Muscle of arm (tissue), 12 donors: ENCODE results near the gene LARGE1. TPM values are rescaled to one million over a fixed set of nuclear protein-coding genes. Genes with fewer than 3 reads are reported as not detected.

ENCODE experiments used
- DNase-seq: peaks from one replicate; pipeline ENCODE4 v3.0.0-alpha.2; 2013
- polyA plus RNA-seq, 12 donors: library from polyadenylated mRNA; unstranded; fragments of 120-200 nt; gene quantifications; one replicate each; pipeline ENCODE4 v1.2.1, GENCODE V29; 2013; ENCODE audit not compliant: insufficient read length in 12 of 12

LARGE1 gene
- polyA plus RNA-seq, 12 donors = 9.2 to 14.1 (median 10.9) TPM; not detected in 1

DNA sequence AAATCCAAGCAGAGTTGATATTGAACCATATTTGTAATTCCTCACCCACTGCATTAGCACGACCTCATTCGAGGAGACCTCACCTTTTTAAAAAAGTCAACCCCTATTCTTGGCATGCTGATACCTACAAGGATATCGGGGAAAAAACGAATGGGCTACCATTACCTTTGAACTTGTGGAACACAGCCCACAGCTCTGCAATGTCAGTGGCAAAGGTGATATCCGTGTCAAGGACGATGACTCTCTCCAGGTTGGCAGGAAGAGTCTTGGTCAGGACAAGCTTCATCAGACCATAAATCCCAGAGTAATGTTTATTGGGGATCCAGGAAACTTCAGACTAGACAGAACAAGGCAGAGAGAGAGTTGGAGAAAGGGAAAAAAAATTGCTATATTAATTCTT lies 355.6 kb downstream of the LARGE1 start:
- no peak for DNase-seq

GRCh38 chr22:33563220-33563964 lies 356.9 kb downstream of the LARGE1 start:
- DNase-seq = no peak

GRCh38 chr22:33562501-33562900 lies 357.8 kb downstream of the LARGE1 start:
- DNase-seq = no peak

DNA sequence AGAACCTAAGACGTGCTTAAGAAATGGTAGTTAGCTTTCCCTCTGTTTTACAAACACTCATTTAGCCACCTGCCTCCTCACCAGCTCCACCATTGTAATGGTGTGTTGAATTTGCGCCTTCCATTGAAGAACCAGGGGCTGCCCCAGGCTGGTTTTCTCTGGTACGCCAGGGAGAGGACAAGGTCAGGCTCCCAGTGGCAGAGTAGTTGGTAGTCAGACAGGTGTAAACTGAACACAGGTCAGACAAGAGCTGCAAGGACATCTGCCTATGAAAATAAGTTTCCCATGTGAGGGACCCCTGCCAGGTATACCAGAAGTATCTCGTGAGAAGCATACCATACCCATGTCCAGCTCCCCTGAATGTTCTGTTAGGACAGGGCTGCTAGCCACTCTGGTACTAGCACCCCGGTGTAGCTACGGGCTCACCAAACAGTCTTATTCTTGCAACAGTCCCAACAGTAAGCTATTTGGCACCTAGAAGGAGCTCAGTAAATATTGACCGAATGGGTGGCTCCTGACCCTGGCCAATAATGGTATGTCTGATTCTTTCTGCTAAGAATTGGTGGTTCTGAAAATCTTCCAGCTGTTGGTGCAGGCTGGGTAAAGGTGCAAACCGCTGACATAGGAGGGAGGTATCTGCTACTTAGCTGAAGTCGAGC lies 359.0 kb downstream of the LARGE1 start:
- DNase-seq = no peak

DNA sequence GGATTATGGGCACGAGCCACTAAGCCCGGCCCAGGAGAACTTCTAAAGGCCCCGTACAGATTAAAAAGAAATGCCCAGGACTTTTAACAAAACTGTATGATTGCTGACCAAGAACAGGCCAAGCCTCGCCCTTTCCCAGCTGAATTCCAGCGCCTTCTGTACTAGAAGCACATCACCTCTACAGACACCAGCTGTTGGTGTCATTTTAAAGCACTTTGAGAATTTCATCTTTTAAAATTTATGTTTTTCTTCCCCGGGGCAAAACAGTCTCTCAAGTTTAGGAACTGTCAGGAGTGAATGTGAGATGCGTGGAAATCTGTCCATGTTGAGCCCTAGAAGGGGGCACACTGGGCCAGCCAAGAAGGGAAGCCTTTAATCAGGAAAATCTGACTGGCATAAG lies 362.4 kb downstream of the LARGE1 start:
- DNase-seq = no peak

- DNase-seq = no peak
Measured at GRCh38 chr22:33555814-33556522, 364.3 kb downstream of the LARGE1 start.

GRCh38 chr22:33553493-33553892 lies 366.8 kb downstream of the LARGE1 start:
- no peak for DNase-seq

DNA sequence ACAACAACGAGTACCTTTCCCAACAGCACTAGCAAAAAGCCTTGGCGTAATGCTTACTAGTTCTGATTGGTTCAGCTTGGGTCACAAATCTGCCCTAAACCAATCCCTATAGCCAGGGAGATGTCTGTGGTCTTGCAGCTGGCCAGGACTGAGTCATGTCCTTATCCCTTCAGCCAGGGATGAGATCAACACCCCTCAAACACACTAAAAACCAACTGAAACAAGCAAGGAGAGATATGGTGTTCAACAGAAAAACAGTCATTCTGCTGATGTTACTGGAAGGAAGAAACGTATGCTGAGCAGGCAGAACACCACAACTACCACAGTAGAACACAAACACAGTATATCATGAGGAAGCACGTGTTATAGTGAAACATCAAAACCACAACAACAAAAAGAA lies 375.6 kb downstream of the LARGE1 start:
- DNase-seq = no peak

- no peak for DNase-seq
Measured at GRCh38 chr22:33542722-33543121, 377.6 kb downstream of the LARGE1 start.

DNA sequence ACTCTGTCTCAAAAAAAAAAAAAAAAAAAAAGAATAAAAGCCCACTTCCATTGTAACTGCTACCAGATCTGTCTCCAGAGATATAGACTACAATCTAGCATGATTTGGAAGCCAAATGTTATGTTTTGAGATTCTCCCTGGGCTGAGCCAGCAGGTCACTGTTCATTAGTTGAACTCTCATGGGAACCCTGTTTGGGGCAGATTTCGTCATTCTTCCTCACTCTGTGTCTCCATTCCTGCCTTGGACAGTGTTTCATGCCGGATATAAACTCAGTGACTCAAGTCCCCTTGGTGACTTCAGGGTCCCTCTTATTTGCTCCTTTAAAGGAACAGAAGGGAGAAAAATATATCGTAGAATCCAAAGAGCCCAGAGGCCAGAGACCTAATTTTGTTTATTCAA lies 378.1 kb downstream of the LARGE1 start:
- DNase-seq = no peak

DNA sequence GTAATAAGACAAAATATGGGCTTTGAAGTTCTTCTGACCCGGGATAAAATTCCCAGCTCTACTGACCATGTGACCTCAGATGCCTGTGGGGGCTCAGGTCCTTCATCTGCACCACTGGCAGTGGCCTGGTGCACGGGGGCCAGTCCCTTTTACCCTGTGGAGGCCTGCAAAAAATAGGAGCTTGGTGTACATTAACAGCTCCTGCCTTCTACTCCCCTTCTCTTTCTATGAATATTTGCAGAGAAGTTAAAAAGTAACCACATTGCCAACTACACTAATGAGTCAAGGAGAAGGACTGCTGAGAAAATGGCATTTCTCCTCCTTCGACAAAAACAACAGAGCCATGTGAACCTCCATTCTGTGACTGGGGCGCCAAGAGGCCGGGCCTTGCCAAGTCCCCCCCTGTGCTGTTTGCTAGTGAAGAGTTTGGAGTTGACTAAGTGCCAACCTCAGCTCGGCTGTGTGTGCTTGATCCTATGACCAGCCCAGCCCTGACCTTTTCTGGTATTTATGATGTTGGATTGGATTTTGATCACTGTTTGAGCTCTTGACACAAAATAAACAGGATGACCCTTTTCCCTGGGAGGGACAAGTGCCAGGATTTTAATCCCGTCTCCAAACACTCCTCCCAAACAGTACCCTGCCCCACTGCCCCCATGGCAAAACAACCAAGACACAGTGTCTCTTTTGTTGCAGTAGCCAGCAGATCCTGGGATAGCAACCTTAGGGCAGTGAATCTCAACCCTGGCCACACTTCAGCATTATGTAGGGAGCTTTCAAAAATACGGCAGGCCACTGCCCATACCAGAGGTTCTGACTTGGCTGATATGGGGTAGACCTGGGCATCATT lies 380.1 kb downstream of the LARGE1 start:
- DNase-seq = no peak

GRCh38 chr22:33539202-33539901 lies 380.9 kb downstream of the LARGE1 start:
- no peak for DNase-seq

DNA sequence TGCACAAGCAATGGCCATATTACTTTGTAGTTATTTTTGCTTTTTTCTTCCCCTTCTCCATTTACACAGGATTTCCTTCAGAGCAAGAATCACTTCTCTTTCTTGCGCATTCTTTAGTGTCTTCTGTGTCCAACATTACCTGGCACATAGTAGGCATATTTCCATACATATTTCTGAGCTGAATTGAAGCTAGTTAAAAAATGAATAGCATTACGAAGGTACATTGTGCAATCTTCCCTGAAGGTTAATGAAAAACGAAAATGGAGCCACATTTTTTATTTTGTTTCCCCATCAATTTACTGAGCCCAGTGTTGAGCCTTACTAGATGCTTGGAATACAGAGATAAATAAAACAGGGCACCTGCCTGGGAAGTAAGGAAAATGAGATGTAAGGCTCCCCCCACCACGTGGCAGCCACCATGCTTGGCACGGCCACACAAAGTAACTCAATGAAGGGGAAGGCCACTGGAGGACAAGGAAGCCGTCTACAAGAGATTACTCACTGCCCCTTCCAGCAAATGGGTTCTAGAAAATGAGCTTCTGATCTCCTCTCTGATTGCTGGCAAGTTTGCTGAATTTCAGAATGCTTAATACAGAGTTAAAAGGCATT lies 381.9 kb downstream of the LARGE1 start:
- no peak for DNase-seq

DNA sequence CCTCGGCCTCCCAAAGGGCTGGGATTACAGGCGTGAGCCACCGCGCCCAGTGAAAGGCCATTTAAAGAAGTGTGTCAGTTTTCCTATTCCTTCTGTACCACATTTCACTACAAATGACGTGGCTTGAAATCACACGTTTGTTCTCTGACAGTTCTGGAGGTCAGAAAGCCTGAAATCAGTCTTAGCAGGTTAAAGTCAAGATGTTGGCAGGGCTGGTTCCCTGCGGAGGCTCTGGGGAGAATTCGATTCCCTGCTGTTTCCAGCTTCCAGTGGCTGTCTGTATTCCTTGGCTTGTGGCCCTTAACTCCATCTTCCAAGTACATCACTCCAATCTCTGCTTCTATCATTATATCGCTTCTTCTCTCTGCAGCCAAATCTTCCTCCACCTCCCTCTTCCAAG lies 383.2 kb downstream of the LARGE1 start:
- no peak for DNase-seq

GRCh38 chr22:33535937-33536875 lies 384.1 kb downstream of the LARGE1 start:
- DNase-seq = no peak

DNA sequence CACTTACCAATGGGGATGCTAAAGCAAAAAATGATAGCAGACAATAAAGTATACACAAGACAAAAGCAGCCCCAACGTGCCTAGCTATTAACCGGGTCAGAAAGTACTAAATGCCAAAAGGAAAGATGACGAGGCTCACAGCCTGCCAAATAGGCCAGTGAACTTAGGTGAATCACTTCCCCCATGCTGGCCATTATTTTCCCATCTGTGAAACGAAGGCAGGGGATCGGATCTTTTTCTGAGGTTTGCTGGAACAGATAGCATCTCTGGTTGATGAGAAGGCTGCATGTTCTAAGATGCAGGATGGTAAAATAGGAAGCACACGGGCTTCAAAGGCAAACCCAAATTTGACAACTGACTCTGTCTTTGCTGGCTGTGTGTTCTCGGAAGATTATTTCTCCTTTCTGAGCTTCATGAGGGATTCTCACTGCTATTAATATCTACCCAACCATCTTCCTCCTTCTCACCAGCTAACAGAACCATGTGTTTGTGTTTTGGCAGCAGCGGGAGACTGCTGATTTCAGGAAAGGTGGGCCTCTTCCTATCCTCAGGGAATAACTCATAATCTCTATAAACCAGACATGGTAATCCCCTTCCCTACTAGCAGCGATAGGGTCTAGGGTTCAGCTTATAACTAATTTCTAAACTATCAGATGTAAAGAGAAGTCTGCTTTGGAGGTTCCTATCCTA lies 390.7 kb downstream of the LARGE1 start:
- DNase-seq = no peak

- no peak for DNase-seq
Measured at GRCh38 chr22:33528183-33528582, 392.1 kb downstream of the LARGE1 start.

GRCh38 chr22:33526434-33527107 lies 393.7 kb downstream of the LARGE1 start:
- DNase-seq = no peak
